Measurements from ENCODE around the gene LYAR. TPM values are rescaled to one million over a fixed set of nuclear protein-coding genes. Genes with fewer than 3 reads are reported as not detected.

The LYAR gene
- total and polyA plus RNA-seq, 2 of the 13 experiments (the other 11 are each of a cell fraction or from before 2014, with no cell fraction given): 7.8 to 94.2 TPM

DNA sequence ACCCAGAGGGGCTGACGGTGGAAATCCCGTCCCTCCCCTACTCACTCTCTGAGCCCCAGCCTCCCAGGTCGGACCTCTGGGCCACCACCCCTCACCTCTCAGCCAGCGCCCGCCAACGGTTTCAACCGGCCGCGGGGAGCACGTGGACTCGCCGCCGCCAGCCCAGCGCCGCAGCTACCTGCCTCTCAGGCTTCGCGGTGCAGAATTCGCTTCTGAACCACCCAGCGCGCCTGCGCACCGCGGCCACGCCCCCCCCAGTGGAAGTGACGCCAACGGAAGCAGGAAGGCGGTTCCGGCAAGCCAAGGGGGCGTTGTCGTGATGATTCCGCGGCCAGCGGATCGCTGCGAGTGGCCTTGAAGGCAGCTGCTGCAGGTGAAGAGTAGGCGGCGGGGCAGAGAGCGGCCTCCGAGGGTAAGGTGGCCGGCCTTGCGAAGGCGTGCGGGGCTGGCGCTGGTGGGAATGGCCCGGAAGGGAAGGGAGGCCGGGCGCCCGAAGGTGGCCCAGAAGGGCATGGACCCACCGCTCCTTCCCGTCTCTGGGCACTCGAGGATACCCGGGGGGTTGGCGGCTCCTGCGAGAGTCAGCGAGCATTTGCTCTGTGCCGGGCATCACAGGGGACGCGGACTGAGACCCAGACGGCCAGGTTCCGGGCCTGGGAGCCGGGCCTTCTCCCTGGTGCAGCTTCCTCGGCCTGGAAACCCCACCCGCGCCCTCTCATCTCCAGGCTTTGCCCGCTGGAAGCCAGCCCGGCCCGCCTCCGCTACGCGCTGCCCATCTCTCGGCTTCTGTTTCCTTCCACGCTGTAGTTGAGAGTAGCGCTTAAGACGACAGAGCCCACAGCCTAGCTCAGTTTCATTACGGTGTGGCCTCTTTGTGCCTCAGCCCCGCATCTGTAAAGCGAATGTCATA, at the start of gene LYAR, which contains the start of gene ZBTB49 (continued):
- TF ChIP-seq, protein P1, sequence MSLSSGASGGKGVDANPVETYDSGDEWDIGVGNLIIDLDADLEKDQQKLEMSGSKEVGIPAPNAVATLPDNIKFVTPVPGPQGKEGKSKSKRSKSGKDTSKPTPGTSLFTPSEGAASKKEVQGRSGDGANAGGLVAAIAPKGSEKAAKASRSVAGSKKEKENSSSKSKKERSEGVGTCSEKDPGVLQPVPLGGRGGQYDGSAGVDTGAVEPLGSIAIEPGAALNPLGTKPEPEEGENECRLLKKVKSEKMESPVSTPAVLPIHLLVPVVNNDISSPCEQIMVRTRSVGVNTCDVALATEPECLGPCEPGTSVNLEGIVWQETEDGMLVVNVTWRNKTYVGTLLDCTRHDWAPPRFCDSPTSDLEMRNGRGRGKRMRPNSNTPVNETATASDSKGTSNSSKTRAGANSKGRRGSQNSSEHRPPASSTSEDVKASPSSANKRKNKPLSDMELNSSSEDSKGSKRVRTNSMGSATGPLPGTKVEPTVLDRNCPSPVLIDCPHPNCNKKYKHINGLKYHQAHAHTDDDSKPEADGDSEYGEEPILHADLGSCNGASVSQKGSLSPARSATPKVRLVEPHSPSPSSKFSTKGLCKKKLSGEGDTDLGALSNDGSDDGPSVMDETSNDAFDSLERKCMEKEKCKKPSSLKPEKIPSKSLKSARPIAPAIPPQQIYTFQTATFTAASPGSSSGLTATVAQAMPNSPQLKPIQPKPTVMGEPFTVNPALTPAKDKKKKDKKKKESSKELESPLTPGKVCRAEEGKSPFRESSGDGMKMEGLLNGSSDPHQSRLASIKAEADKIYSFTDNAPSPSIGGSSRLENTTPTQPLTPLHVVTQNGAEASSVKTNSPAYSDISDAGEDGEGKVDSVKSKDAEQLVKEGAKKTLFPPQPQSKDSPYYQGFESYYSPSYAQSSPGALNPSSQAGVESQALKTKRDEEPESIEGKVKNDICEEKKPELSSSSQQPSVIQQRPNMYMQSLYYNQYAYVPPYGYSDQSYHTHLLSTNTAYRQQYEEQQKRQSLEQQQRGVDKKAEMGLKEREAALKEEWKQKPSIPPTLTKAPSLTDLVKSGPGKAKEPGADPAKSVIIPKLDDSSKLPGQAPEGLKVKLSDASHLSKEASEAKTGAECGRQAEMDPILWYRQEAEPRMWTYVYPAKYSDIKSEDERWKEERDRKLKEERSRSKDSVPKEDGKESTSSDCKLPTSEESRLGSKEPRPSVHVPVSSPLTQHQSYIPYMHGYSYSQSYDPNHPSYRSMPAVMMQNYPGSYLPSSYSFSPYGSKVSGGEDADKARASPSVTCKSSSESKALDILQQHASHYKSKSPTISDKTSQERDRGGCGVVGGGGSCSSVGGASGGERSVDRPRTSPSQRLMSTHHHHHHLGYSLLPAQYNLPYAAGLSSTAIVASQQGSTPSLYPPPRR (CRISPR knock-in tag; IDR thresholded peaks at IDR 0.05; ENCODE audit: borderline replicate concordance): 0 out of 2 replicates have a peak, but pooled peaks have one; percentile 29
- TF ChIP-seq TEAD2 (CRISPR knock-in tag; IDR thresholded peaks at IDR 0.05): no peak
- no peak for TF ChIP-seq ZNF781 (CRISPR knock-in tag; IDR thresholded peaks at IDR 0.05; ENCODE audit: borderline replicate concordance, not compliant biosample characterization)
- TF ChIP-seq ZNF432 (CRISPR knock-in tag; IDR thresholded peaks at IDR 0.05; ENCODE audit: borderline replicate concordance): no peak
- TF ChIP-seq CENPT (CRISPR knock-in tag; IDR thresholded peaks at IDR 0.05; ENCODE audit: low read depth): peak; percentile 87; the same call in 1 of the 2 replicates
- no peak for TF ChIP-seq ZNF720 (CRISPR knock-in tag; IDR thresholded peaks at IDR 0.05)
- TF ChIP-seq PAWR (CRISPR knock-in tag; IDR thresholded peaks at IDR 0.05; ENCODE audit: borderline replicate concordance): no peak
- TF ChIP-seq NFKBIZ (CRISPR knock-in tag; IDR thresholded peaks at IDR 0.05): no peak; the same call in 1 of the 2 replicates
- TF ChIP-seq ZNF879 (CRISPR knock-in tag; IDR thresholded peaks at IDR 0.05): 0 out of 2 replicates have a peak, but pooled peaks have one; percentile 38
- TF ChIP-seq, protein P2, sequence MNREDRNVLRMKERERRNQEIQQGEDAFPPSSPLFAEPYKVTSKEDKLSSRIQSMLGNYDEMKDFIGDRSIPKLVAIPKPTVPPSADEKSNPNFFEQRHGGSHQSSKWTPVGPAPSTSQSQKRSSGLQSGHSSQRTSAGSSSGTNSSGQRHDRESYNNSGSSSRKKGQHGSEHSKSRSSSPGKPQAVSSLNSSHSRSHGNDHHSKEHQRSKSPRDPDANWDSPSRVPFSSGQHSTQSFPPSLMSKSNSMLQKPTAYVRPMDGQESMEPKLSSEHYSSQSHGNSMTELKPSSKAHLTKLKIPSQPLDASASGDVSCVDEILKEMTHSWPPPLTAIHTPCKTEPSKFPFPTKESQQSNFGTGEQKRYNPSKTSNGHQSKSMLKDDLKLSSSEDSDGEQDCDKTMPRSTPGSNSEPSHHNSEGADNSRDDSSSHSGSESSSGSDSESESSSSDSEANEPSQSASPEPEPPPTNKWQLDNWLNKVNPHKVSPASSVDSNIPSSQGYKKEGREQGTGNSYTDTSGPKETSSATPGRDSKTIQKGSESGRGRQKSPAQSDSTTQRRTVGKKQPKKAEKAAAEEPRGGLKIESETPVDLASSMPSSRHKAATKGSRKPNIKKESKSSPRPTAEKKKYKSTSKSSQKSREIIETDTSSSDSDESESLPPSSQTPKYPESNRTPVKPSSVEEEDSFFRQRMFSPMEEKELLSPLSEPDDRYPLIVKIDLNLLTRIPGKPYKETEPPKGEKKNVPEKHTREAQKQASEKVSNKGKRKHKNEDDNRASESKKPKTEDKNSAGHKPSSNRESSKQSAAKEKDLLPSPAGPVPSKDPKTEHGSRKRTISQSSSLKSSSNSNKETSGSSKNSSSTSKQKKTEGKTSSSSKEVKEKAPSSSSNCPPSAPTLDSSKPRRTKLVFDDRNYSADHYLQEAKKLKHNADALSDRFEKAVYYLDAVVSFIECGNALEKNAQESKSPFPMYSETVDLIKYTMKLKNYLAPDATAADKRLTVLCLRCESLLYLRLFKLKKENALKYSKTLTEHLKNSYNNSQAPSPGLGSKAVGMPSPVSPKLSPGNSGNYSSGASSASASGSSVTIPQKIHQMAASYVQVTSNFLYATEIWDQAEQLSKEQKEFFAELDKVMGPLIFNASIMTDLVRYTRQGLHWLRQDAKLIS (CRISPR knock-in tag; IDR thresholded peaks at IDR 0.05): no peak
- TF ChIP-seq KDM3A (CRISPR knock-in tag; IDR thresholded peaks at IDR 0.05; ENCODE audit: low read depth): 0 out of 2 replicates have a peak, but pooled peaks have one; percentile 52
- TF ChIP-seq, protein P3, sequence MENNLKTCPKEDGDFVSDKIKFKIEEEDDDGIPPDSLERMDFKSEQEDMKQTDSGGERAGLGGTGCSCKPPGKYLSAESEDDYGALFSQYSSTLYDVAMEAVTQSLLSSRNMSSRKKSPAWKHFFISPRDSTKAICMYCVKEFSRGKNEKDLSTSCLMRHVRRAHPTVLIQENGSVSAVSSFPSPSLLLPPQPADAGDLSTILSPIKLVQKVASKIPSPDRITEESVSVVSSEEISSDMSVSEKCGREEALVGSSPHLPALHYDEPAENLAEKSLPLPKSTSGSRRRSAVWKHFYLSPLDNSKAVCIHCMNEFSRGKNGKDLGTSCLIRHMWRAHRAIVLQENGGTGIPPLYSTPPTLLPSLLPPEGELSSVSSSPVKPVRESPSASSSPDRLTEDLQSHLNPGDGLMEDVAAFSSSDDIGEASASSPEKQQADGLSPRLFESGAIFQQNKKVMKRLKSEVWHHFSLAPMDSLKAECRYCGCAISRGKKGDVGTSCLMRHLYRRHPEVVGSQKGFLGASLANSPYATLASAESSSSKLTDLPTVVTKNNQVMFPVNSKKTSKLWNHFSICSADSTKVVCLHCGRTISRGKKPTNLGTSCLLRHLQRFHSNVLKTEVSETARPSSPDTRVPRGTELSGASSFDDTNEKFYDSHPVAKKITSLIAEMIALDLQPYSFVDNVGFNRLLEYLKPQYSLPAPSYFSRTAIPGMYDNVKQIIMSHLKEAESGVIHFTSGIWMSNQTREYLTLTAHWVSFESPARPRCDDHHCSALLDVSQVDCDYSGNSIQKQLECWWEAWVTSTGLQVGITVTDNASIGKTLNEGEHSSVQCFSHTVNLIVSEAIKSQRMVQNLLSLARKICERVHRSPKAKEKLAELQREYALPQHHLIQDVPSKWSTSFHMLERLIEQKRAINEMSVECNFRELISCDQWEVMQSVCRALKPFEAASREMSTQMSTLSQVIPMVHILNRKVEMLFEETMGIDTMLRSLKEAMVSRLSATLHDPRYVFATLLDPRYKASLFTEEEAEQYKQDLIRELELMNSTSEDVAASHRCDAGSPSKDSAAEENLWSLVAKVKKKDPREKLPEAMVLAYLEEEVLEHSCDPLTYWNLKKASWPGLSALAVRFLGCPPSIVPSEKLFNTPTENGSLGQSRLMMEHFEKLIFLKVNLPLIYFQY (CRISPR knock-in tag; IDR thresholded peaks at IDR 0.05; ENCODE audit: borderline replicate concordance): peak; percentile 43; the same call in 1 of the 2 replicates
- no peak for TF ChIP-seq ZSCAN30 (CRISPR knock-in tag; IDR thresholded peaks at IDR 0.05)
- TF ChIP-seq KLF6 (CRISPR knock-in tag; IDR thresholded peaks at IDR 0.05): peak; percentile 75; the same call in 1 of the 2 replicates
- peak; percentile 57 for TF ChIP-seq ZNF12 (CRISPR knock-in tag; IDR thresholded peaks at IDR 0.05)
- peak; percentile 82; the same call in 1 of the 2 replicates for TF ChIP-seq ZNF563 (CRISPR knock-in tag; IDR thresholded peaks at IDR 0.05)

All from HepG2 (cell line).